Hippocampal formation (tissue), 2 donors: Measurements from ENCODE around the gene CCSER1.
"Not testable (repeated sequence)": the region's sequence is repeated elsewhere in the genome, so short reads cannot be mapped to it uniquely, and the experiment has no call there.

Experiments used
- DNase-seq, 2 donors: peaks; one replicate each; lab custom pipeline; 2025; lab: John Stamatoyannopoulos, UW

The CCSER1 gene

DNA sequence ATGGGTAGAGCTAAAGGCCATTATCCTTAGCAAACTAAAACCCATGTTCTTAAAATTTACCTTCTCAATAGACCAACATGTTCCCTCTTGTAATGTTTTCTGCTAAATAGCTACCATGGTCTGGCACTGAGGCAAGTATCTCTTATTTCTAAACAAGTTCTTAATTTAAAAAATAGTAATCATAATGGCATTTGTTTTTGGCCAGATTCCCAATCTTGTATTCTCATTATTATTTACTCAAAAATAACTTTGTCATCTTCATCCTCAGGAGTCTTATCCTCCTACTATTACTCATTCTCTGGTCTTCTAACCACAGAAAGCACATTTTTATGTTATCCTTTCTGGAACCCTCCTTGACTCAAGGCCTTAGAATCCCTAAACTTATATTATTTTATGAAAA, 931.2 kb downstream of the CCSER1 start:
- DNase-seq = no peak

DNA sequence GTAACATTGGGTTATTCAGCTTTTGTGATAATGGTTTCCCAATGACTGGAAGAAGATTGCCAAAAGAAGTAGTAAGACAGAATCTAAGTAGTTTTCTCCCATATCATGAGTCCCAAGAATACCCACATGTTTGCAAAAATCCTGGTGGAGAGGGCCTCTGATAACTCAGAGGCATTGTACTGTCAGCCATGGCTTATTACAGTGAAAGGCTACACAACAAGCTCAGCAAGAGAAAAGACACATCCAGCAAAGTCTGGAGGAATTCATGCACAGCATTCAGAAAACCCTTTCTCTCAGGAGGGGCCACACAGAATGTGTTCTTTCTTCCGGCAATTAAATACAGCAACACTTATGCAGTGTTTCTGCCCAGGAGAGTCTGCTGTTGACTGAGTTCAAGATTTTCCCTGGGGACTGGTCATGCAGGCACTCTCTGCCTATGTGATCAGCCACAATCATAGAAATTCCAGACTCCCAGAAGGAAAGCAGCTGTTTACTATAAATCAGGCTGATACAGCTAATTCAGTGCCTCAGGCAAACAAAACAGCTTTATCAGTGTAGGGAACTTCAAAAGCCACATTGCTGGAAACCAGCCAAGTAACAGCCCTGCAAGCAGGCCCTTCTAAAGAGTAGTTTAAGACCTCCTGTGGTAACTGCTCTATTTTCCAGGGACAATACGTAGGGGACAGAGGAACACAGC, 937.1 kb downstream of the CCSER1 start:
- DNase-seq = peak in 1 of 2 donors; percentile 2

GRCh38 chr4:91065117-91065516, 937.9 kb downstream of the CCSER1 start:
- DNase-seq = no peak

- DNase-seq = no peak
Observed at GRCh38 chr4:91070736-91071135, 943.5 kb downstream of the CCSER1 start.

DNA sequence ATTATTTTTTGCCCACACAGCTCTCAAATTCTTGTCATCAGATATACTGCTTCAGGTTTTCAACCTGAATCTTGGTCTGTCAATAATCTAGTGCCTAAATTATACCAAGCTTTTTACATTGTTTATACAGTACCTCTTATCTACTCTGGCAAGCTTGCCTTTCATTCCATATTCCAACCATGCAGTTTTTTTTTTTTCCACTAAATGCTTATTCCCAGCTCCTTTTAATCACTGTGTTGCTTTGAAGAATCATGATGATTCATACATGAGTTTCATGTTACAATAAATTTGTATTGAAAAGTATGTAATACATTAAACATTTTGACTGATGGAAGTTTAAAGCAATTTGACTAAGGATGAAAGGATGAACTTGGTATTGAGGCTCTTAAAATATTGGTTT, 949.0 kb downstream of the CCSER1 start:
- DNase-seq = no peak

GRCh38 chr4:91085961-91086360, 958.8 kb downstream of the CCSER1 start:
- DNase-seq = no peak

DNA sequence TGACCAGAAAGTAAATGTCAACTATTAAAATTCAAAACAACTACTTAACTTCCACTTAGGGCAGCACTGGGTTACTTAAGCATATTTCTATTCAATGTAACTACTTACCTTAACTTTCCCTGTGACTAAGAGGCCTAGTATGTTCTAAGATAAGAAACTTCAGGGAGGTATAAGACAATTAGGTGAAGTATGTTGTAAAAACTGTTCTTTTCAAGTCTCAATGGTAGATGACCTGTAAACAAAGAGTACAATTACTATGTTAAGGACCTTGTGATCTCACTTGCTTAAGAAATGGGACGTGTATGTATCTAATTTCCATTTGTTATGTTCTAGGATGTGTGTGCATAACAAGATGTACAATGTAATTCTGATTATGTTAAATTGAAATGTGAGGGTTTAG, 960.5 kb downstream of the CCSER1 start:
- DNase-seq = no peak

DNA sequence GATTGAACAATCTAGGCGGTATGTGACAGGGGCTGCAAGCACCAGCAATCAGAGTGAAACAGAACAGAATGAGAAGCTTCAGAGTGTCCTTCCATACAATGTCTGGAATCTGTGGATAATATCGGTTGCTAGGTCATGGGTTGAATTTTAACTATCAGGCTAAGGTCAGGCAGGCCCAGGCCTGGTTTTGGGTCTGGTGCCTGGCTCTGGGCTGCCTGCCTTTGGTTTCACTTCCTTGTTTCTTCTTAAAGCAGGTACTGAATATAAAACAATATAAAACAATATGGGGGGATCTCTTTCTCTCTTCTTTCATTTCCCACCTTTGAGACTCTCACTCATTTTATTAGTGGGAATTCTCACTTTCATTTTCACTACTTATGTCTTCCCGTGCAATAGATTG, 962.0 kb downstream of the CCSER1 start:
- no peak for DNase-seq

DNA sequence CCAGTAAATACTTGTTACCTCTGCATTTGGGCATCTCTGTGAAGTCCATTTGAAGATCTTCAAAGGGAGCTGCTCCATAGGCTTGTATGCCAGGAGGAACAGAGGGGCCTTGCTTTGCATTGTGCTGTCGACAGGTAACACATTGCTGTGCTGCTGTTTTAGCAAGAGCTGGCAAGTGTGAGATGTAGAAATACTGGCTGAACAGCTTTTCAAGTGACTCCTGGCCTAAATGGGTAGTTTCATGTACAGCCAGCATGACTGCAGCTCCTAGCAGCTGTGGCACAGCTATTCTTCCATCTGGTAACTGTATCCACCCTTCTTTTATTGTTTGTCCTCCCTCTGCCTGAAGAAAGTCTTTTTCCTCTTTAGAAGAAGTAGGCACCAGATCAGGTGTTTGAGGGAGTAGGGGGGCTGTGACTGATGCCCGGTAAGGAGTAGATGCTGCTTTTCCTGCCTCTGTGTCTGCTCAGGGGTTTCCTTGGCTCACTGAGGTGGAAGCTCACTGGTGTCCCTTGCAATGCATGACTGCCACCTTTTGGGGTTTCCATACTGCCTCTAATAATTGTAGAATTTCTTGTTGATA, 965.3 kb downstream of the CCSER1 start:
- DNase-seq = no peak

GRCh38 chr4:91094220-91094619, 967.0 kb downstream of the CCSER1 start:
- DNase-seq = not testable (repeated sequence)

- no peak for DNase-seq
Observed at GRCh38 chr4:91099666-91100065, 972.5 kb downstream of the CCSER1 start.

GRCh38 chr4:91108751-91109150, 981.6 kb downstream of the CCSER1 start:
- DNase-seq = no peak

- no peak for DNase-seq
Observed at GRCh38 chr4:91111556-91111955, 984.4 kb downstream of the CCSER1 start.

GRCh38 chr4:91113130-91113706, 986.0 kb downstream of the CCSER1 start:
- peak in 1 of 2 donors; percentile 14 for DNase-seq

DNA sequence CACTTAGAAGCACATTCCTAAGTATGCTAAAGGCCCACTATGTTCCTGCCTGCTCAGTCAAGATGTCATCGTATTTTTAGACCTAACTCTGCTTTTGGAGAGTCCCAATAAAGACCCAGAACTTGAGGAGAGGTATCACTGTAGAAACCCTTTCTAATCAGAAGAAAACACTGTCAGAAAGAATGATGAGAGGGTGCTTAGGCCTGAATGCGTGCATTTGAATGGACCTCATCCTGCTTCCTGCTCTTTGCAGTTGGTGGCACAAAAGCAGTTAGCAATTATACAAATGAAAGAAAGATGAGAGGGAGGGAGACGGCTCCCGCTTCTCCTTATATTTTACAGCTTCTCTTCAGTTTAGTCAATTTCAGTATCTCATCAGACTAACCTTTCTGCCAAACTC, 987.2 kb downstream of the CCSER1 start:
- DNase-seq = no peak

GRCh38 chr4:91116861-91117260, 989.7 kb downstream of the CCSER1 start:
- DNase-seq = no peak

DNA sequence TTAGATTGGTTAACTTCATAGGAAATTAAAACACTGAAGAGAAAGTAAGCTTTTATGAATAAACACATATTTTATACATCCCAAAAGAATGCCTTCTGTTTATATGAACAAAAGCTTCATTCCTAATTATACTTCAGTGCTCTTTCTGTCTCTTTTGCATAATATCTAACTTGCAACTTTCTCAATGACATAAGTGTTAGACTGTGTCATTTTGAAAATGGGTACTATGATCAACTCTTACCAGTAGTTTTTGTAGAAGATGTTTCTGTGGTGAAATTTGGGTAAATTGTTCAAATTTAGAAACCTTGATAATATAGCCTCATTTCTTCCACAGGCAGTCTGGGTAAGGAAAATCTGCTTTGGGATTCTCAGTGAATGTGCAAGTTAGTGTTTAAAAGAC, 991.4 kb downstream of the CCSER1 start:
- DNase-seq = no peak

GRCh38 chr4:91123742-91124141, 996.5 kb downstream of the CCSER1 start:
- DNase-seq = no peak

DNA sequence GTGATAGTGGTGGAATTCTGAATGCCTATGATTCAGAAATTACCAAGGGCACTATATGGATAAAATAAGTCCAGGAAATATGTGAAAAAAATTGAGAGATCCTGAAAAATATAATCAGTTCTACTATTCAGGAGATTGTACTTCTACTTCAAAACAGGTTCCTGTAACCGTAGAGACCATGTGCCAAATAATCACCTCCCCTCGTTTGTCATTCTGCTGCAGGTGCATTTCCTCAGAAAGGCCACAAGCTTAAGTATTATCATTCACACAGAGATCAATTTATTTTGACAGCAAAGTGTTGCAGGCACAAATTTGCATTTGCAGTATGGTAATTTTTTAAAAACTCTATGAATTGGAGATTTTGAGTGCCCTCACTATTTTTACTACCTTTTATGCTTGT, 1000.0 kb downstream of the CCSER1 start:
- DNase-seq = no peak

DNA sequence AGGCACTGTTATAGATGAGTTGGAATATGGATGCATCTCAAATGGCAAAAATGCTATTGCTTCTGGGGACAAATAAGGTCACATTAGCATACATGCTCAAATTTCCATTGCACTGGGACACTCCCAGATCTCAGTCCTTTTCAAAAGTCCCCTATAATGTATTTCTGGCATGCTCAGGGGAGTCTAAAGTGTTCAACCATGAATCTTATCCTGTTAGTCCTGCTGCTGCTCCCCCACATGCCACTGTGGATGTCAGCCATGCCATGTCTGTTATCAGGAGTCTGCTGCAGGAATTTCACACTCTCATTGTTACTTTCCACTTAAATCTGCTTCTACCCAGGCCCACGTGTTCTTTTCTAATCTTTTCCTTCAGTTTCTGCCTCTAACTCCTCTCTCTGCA, 1000.6 kb downstream of the CCSER1 start:
- DNase-seq = no peak

GRCh38 chr4:91128519-91128918, 1001.3 kb downstream of the CCSER1 start:
- no peak for DNase-seq

DNA sequence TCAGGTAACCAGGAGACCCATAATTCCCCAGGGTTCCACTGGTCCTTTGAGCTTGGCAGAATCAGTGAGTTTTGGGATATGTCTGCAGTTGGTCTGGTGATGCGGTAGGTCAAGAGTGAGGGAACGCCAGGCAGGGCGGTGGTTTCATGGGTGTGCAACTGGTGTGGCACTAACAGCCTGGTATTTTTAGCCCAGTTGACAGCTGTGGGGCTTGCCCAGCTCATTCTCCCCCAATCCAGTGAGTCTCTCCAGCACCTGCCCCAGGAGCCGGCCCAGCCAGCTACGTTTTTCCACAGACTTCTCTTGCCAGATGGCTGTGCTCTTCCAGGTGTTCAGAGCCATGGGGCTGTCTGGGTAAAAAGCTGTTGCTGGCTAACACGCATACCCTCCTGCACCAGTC, 1019.9 kb downstream of the CCSER1 start:
- DNase-seq = no peak

- not testable (repeated sequence) for DNase-seq
Observed at GRCh38 chr4:91154041-91154440, 1026.8 kb downstream of the CCSER1 start.
